Measurements from ENCODE around the gene POU2F1.

DNA sequence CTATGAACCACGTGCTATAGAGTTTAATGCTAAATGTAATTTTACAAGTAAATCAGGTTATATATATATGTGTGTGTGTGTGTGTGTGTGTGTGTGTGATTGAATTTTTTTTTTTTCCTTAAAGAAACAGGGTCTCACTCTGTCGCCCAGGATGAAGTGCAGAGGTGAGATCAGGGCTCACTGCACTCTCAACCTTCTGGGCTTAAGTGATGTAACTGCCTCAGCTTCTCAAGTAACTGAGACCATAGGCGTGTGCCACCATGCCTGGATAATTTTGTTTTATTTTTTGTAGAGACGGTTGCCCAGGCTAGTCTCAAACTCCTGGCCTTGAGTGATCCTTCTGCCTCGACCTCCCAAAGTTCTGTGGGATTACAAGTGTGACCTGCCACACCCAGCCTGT lies 26.3 kb downstream of the POU2F1 start:
- TF ChIP-seq YY1 (IDR thresholded peaks at IDR 0.05; ENCODE audit: insufficient read depth, insufficient read length) (no peak), ZNF274 (IDR thresholded peaks at IDR 0.05; ENCODE audit: low read depth, low read length) (no peak)
